GM12874 (cell line): ENCODE data around the gene SUPT16H.

ENCODE experiments used
- CTCF ChIP-seq: IDR thresholded peaks from 2 replicates; pipeline ENCODE4 v1.5.1; 2011; ENCODE audit warnings: low read depth, mild to moderate bottlenecking, control low read depth, low read length, moderate library complexity; ENCODE audit not compliant: insufficient read depth

SUPT16H gene

GRCh38 chr14:21308479-21309237 is 75.2 kb downstream of the SUPT16H start:
- no peak for TF ChIP-seq CTCF

DNA sequence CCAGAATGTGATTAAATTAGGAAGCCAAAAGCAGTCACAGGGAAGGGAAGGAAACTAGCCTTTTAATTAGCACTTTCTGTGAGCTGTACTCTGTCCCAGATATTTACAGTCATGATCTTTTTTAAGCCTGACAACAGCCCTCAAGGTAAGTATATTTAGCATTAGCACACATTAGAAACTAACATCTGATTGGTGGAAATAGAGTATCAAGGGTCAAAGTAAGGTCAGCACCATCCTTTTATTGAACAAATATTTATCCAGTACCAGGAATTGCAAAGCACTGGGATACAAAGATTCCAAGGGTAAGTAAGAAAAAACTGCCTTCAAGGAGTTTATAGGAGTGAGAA is 75.7 kb downstream of the SUPT16H start:
- TF ChIP-seq CTCF, result no peak

DNA sequence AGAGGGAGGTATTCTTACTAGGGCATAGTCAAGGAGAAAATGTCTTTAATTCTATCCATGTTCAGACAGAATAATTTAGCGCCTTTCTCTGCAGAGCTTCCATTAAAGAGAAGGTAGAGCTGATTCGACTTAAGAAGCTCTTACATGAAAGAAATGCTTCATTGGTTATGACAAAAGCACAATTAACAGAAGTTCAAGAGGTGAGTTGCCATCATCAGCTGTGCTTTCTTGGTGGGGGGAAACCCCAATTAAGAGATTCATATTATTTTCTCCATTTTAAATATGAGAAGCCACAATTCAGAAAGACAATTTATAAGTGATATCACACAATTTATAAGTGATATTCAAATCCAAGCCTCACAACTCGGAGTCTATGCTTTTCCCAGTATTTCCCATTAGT is 76.2 kb downstream of the SUPT16H start:
- no peak for TF ChIP-seq CTCF

DNA sequence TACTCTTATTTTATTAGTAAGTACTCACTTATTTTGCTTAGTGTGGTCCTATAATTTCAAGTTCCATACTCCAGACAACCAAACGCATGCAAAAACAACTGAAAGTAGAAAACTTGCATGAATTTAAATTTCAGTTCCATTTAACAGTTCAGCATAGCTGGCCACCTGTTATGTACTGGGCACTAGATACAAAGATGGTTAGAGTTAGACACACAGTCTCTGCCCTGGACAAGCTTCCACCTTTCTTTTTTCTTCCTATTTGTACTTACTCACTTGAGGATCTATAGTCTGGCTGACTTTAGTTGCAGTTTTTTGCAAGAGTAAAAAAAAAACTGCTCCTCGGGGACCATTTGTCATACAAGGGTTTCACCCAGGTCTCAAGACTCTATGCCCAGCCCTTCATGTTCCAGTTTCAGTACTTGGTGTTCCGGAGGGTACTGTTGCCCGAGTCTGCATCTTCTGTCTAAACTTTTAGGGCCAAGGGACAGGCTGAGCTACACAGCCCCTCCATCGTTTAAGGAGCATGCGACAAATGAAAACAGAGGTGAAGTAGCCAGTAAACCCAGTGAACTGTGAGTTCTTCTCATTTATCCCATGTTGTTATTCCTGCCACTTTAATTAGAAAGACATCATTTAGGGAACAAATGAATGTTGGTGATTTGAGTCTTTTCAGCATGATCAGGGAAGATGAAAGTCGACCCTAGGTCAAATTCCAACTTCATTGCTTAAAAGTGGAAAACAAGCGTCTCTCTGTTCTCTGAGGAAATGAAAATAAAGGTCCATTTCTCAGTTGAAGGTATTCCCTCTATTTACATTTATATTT is 81.6 kb downstream of the SUPT16H start:
- TF ChIP-seq CTCF, result no peak
